OCI-LY7 (cell line): Measurements from ENCODE around the gene C19orf81. TPM values are rescaled to one million over a fixed set of nuclear protein-coding genes. Genes with fewer than 3 reads are reported as not detected.

Experiments used
- BruUV-seq: library from RNA; stranded (reverse); fragments of 400-500 nt; replicated peaks from 2 replicates; lab custom pipeline; 2021; lab: Mats Ljungman, UMichigan
- CTCF ChIA-PET: fragments of 300-600 bp; sonication (Branson Sonifier 250); formaldehyde crosslinking; loops from one replicate; lab custom pipeline; 2022; ENCODE audit warnings: antibody characterized with exemption; ENCODE audit not compliant: unreplicated experiment; lab: Charles Lee
- POLR2A ChIA-PET: fragments of 300-600 bp; sonication (Branson Sonifier 250); formaldehyde crosslinking; loops from one replicate; lab custom pipeline; 2022; ENCODE audit warnings: antibody characterized with exemption; lab: Charles Lee
- DNase-seq: peaks from one replicate; pipeline ENCODE4 v3.0.0-alpha.2; 2015; ENCODE audit warnings: low spot score
- H2AFZ ChIP-seq: fragments of 200-600 bp; sonication (generic), shearing (Covaris generic); 2 replicates; pipeline ENCODE4 v1.6.1; 2014; ENCODE audit warnings: mild to moderate bottlenecking, antibody characterized with exemption, low read length, moderate library complexity
- H3K27ac ChIP-seq: fragments of 200-600 bp; sonication (generic); 2 replicates; pipeline ENCODE4 v1.5.1; 2014; ENCODE audit warnings: mixed run types, low read depth, mild to moderate bottlenecking, moderate library complexity, low read length, inconsistent platforms; ENCODE audit not compliant: poor library complexity, severe bottlenecking
- H3K36me3 ChIP-seq: fragments of 200-600 bp; sonication (generic); 2 replicates; pipeline ENCODE4 v1.6.1; 2014; ENCODE audit warnings: mild to moderate bottlenecking, antibody characterized with exemption, low read length, moderate library complexity, mixed read lengths; ENCODE audit not compliant: insufficient read depth
- H3K4me1 ChIP-seq: fragments of 200-600 bp; sonication (generic); 2 replicates; pipeline ENCODE4 v1.5.1; 2014; ENCODE audit warnings: mild to moderate bottlenecking, low read length; ENCODE audit not compliant: insufficient read depth, poor library complexity, severe bottlenecking
- H3K4me2 ChIP-seq: fragments of 200-600 bp; sonication (generic); 2 replicates; pipeline ENCODE4 v1.6.1; 2014; ENCODE audit warnings: mild to moderate bottlenecking, low read length
- H3K4me3 ChIP-seq: fragments of 200-600 bp; sonication (generic); 2 replicates; pipeline ENCODE4 v1.5.1; 2014; ENCODE audit warnings: mild to moderate bottlenecking, low read depth, low read length; ENCODE audit not compliant: poor library complexity, severe bottlenecking
- H3K79me2 ChIP-seq: fragments of 200-600 bp; sonication (generic); 2 replicates; pipeline ENCODE4 v1.6.1; 2016; ENCODE audit warnings: low read depth, mild to moderate bottlenecking, low read length, moderate library complexity, mixed read lengths; ENCODE audit not compliant: insufficient read depth
- H3K9me2 ChIP-seq: fragments of 200-600 bp; sonication (generic); 2 replicates; pipeline ENCODE4 v1.6.1; 2016; ENCODE audit warnings: mild to moderate bottlenecking, low read length, mixed read lengths; ENCODE audit not compliant: insufficient read depth
- H3K9me3 ChIP-seq: fragments of 200-600 bp; sonication (generic); 2 replicates; pipeline ENCODE4 v1.6.1; 2014; ENCODE audit warnings: mild to moderate bottlenecking, mixed run types, low read length, mixed read lengths
- H4K20me1 ChIP-seq: fragments of 200-600 bp; sonication (generic); 2 replicates; pipeline ENCODE4 v1.6.1; 2014; ENCODE audit warnings: mild to moderate bottlenecking, antibody characterized with exemption, low read length, moderate library complexity, mixed read lengths; ENCODE audit not compliant: insufficient read depth
- EZH2phosphoT487 ChIP-seq: fragments of 200-600 bp; sonication (generic); IDR thresholded peaks from 2 replicates; pipeline ENCODE4 v1.6.1; 2018; ENCODE audit warnings: low read depth, borderline replicate concordance, mild to moderate bottlenecking, mixed run types, antibody characterized with exemption, low read length, moderate library complexity, mixed read lengths
- intact Hi-C: fragments of 100-400 bp; cut with micrococcal nuclease; formaldehyde crosslinking; loops from one replicate; pipeline ENCODE4 v1.10.0; 2022; ENCODE audit not compliant: unreplicated experiment
- total RNA-seq, 2 experiments: library from RNA; depleted of rRNA in 1 of 2; stranded (reverse); fragments of >200 nt in 1 of 2; shearing (Covaris generic) in 1 of 2; gene quantifications; 2 replicates each; pipeline ENCODE4 v1.2.3, GENCODE V29; 2014 to 2022
- TF ChIP-seq, protein P1 (sequence below): fragments of 200-600 bp; sonication (generic); conservative IDR thresholded peaks from 2 replicates; pipeline ENCODE4 v1.5.1; 2014; ENCODE audit warnings: mild to moderate bottlenecking, antibody characterized with exemption, low read length, moderate library complexity, mixed read lengths

Gene C19orf81
- total RNA-seq, 2 experiments from 2014 or later: 11.4 to 20.0 TPM

DNA sequence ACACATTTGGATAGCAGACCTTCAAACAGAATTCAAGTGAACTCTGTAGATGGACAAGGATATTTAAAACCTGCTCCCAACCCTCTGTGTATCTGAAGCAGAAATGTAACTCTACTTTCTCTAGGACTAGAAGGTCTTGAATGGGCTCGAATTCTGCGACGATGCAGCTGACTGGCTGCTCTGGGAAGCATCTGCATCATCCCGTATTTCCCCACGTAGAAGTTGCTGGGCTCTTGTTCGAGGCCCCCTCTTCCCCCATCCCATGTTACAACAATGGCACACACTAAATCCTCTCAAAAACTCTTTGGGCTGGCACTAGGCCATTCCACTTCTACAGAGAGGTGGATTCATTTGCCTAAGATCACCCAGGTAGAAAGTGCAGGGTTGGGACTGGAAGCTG is 15.0 kb downstream of the C19orf81 start:
- H3K4me2 ChIP-seq: no peak overlapping the region
- intact Hi-C loops: no loop called here
- CTCF ChIA-PET: no interaction called here

DNA sequence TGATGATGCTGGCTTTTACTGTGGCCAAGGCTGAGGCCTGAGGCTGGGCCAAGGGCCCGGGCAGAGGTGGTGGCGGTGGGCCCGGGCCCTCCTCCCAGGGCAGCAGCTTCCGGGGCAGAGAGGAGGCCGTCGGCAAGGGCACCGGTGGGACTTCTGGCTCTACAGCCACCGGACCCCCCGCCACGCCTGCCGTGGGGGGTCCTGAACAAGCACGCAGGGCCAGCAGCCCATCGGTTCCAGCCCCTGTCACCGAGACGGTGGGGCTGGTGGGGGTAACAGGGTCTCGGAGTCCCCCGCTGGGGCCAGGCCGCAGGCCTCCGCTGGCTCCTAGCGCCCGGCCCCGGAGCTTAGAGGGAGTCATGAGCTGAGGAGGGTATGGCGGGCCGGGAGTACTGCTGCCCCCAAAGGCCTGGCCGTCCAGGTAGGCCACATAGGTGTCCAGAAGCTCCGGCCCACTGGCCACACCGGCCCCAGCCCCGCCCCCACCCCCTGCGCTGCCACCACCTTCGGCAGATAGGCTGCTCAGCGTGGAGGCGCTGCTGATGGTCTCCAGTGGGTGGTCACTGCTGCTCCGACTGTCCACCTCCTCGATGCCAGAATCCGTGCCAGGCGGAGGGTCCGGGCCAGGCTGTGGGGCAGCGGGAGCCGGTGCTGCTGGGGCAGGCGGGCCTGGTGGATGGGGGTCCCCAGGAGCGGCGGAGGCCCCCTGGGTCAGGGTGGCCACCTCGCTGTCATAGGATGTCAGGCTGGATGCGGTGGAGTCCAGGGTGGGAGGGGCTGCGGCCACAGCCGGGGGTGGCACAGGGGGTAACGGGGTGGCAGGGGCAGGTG is 17.3 kb downstream of the C19orf81 start:
- no peaks in the 10 kb centered on the region for H3K9me2 ChIP-seq
- H3K27ac ChIP-seq: no peak overlapping the region
- no peak for DNase-seq
- H4K20me1 ChIP-seq: no peaks in the 10 kb centered on the region
- no peaks in the 10 kb centered on the region for H3K36me3 ChIP-seq
- no peaks in the 10 kb centered on the region for H3K9me3 ChIP-seq
- H3K4me1 ChIP-seq: no peaks in the 10 kb centered on the region
- ChIA-PET POLR2A (no interaction called here), CTCF (no interaction called here)
- BruUV-seq: no TSS peak
- intact Hi-C loops: no loop called here
- H2AFZ ChIP-seq: no peak overlapping the region
- H3K4me2 ChIP-seq: no peak overlapping the region
- TF ChIP-seq, protein P1, sequence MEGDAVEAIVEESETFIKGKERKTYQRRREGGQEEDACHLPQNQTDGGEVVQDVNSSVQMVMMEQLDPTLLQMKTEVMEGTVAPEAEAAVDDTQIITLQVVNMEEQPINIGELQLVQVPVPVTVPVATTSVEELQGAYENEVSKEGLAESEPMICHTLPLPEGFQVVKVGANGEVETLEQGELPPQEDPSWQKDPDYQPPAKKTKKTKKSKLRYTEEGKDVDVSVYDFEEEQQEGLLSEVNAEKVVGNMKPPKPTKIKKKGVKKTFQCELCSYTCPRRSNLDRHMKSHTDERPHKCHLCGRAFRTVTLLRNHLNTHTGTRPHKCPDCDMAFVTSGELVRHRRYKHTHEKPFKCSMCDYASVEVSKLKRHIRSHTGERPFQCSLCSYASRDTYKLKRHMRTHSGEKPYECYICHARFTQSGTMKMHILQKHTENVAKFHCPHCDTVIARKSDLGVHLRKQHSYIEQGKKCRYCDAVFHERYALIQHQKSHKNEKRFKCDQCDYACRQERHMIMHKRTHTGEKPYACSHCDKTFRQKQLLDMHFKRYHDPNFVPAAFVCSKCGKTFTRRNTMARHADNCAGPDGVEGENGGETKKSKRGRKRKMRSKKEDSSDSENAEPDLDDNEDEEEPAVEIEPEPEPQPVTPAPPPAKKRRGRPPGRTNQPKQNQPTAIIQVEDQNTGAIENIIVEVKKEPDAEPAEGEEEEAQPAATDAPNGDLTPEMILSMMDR: no peak
- TF ChIP-seq EZH2phosphoT487: no peak
- no peak overlapping the region for H3K4me3 ChIP-seq
- no peaks in the 10 kb centered on the region for H3K79me2 ChIP-seq

More for the DNA sequence above, 15.0 kb downstream of the C19orf81 start:
- no peak for DNase-seq
- POLR2A ChIA-PET: no interaction called here
- Histone ChIP-seq H3K4me1 (peaks cover 15% of the 10 kb centered on the region), H3K27ac (no peak overlapping the region), H4K20me1 (no peaks in the 10 kb centered on the region), H3K9me2 (no peaks in the 10 kb centered on the region), H3K4me3 (no peak overlapping the region), H3K36me3 (no peaks in the 10 kb centered on the region), H2AFZ (no peak overlapping the region), H3K9me3 (no peaks in the 10 kb centered on the region), H3K79me2 (no peaks in the 10 kb centered on the region)
- TF ChIP-seq, protein P1: no peak
- no peak for TF ChIP-seq EZH2phosphoT487
- BruUV-seq: no TSS peak

- BruUV-seq: no TSS peak
- Histone ChIP-seq H4K20me1 (no peaks in the 10 kb centered on the region), H3K9me2 (no peaks in the 10 kb centered on the region), H3K4me2 (no peak overlapping the region), H3K4me1 (no peaks in the 10 kb centered on the region), H2AFZ (no peak overlapping the region), H3K79me2 (no peaks in the 10 kb centered on the region), H3K9me3 (no peaks in the 10 kb centered on the region), H3K36me3 (no peaks in the 10 kb centered on the region), H3K4me3 (no peak overlapping the region), H3K27ac (no peak overlapping the region)
- DNase-seq: no peak
- POLR2A ChIA-PET: no interaction called here
- TF ChIP-seq EZH2phosphoT487: no peak
- TF ChIP-seq, protein P1: no peak
- intact Hi-C loops: no loop called here
- CTCF ChIA-PET: no interaction called here
Measured at GRCh38 chr19:50667177-50667758, 18.0 kb downstream of the C19orf81 start.
